ENCODE results near the gene SLC43A1. TPM values are rescaled to one million over a fixed set of nuclear protein-coding genes. Genes with fewer than 3 reads are reported as not detected.
A peak's percentile ranks its signal among the peaks of the same experiment; 100 is the strongest.
"Not testable (repeated sequence)": the region's sequence is repeated elsewhere in the genome, so short reads cannot be mapped to it uniquely, and the experiment has no call there.

The SLC43A1 gene
- total RNA-seq, 8 experiments from 2014 or later: 0.32 to 13.7 (median 2.1) TPM

- H3K27ac ChIP-seq; H3K4me3 ChIP-seq; H3K4me1 ChIP-seq (replicated peaks in 1 of 2); in situ Hi-C loops (cut with MboI; ENCODE audit: low pct_unique_long_range_greater_than_20kb in 2 of 9, low sequenced_read_pairs in 9 of 9, unreplicated experiment in 9 of 9): not testable (repeated sequence)
- ATAC-seq (replicated peaks in 6 of 8): peak in 2 of 8 experiments; percentile 61 to 68
- WGBS, 10 experiments: 37 to 93% (median 64%) methylated on average over 3 to 6 of the region's 9 CpGs; no CpG with 5 or more reads in 5 of the 10 experiments
Observed at GRCh38 chr11:57445122-57445394, 70.4 kb downstream of the SLC43A1 start.

- WGBS, 10 experiments: 2 to 89% (median 80%) methylated on average over 2 to 9 of the region's 9 CpGs
- in situ Hi-C loops (cut with MboI; ENCODE audit: low pct_unique_long_range_greater_than_20kb in 2 of 9, low sequenced_read_pairs in 9 of 9, unreplicated experiment in 9 of 9): no loop called here
- peak in 2 of 8 experiments; percentile 94 for ATAC-seq (replicated peaks in 6 of 8)
- Histone ChIP-seq H3K4me3 (no peak overlapping the region), H3K4me1 (replicated peaks in 1 of 2) (no peaks in the 10 kb centered on the region), H3K27ac (no peak overlapping the region)
Observed at GRCh38 chr11:57444362-57445121, 71.0 kb downstream of the SLC43A1 start.

- no peak for ATAC-seq (replicated peaks in 6 of 8)
- in situ Hi-C loops (cut with MboI; ENCODE audit: low pct_unique_long_range_greater_than_20kb in 2 of 9, low sequenced_read_pairs in 9 of 9, unreplicated experiment in 9 of 9): no loop called here
- WGBS, 10 experiments: 50 to 100% (median 86%) methylated on average over 1 to 3 of the region's 4 CpGs; no CpG with 5 or more reads in 2 of the 10 experiments
- H3K4me3 ChIP-seq: no peak overlapping the region
- no peaks in the 10 kb centered on the region for H3K4me1 ChIP-seq (replicated peaks in 1 of 2)
- no peak overlapping the region for H3K27ac ChIP-seq
Observed at GRCh38 chr11:57440744-57441414, 74.6 kb downstream of the SLC43A1 start.

- Histone ChIP-seq H3K4me3 (no peak overlapping the region), H3K4me1 (replicated peaks in 1 of 2) (no peaks in the 10 kb centered on the region), H3K27ac (no peak overlapping the region)
- in situ Hi-C loops (cut with MboI; ENCODE audit: low pct_unique_long_range_greater_than_20kb in 2 of 9, low sequenced_read_pairs in 9 of 9, unreplicated experiment in 9 of 9): no loop called here
- 40 to 85% (median 71%) methylated on average over 1 to 6 of the region's 6 CpGs; no CpG with 5 or more reads in 3 of the 10 experiments for WGBS, 10 experiments
- ATAC-seq (replicated peaks in 6 of 8): no peak
Observed at GRCh38 chr11:57439786-57440185, 75.7 kb downstream of the SLC43A1 start.

GRCh38 chr11:57438345-57439285 is 76.9 kb downstream of the SLC43A1 start:
- ATAC-seq (replicated peaks in 6 of 8): no peak
- in situ Hi-C loops (cut with MboI; ENCODE audit: low pct_unique_long_range_greater_than_20kb in 2 of 9, low sequenced_read_pairs in 9 of 9, unreplicated experiment in 9 of 9): no loop called here

GRCh38 chr11:57436031-57436430 is 79.5 kb downstream of the SLC43A1 start:
- in situ Hi-C loops (cut with MboI; ENCODE audit: low pct_unique_long_range_greater_than_20kb in 2 of 9, low sequenced_read_pairs in 9 of 9, unreplicated experiment in 9 of 9): no loop called here
- 74 to 100% (median 81%) methylated on average over 1 to 7 of the region's 7 CpGs; no CpG with 5 or more reads in 6 of the 10 experiments for WGBS, 10 experiments
- no peak for ATAC-seq (replicated peaks in 6 of 8)
- Histone ChIP-seq H3K4me3 (no peak overlapping the region), H3K27ac (no peak overlapping the region), H3K4me1 (replicated peaks in 1 of 2) (peaks cover 0 to 3% of the 10 kb centered on the region in 2 donors)

More at GRCh38 chr11:57438345-57439285, 76.9 kb downstream of the SLC43A1 start:
- Histone ChIP-seq H3K27ac (no peak overlapping the region), H3K4me3 (no peak overlapping the region), H3K4me1 (replicated peaks in 1 of 2) (no peaks in the 10 kb centered on the region)
- WGBS, 10 experiments: 65 to 100% (median 93%) methylated on average over 1 to 8 of the region's 12 CpGs; no CpG with 5 or more reads in 1 of the 10 experiments

- in situ Hi-C loops (cut with MboI; ENCODE audit: low pct_unique_long_range_greater_than_20kb in 2 of 9, low sequenced_read_pairs in 9 of 9, unreplicated experiment in 9 of 9): no loop called here
- WGBS, 10 experiments: 50 to 92% (median 77%) methylated on average over 2 to 14 of the region's 15 CpGs; no CpG with 5 or more reads in 1 of the 10 experiments
- Histone ChIP-seq H3K4me3 (no peak overlapping the region), H3K4me1 (replicated peaks in 1 of 2) (peaks cover 0 to 3% of the 10 kb centered on the region in 2 donors), H3K27ac (no peak overlapping the region)
- ATAC-seq (replicated peaks in 6 of 8): peak in 2 of 8 experiments; percentile 33 to 46
Observed at GRCh38 chr11:57434640-57435546, 80.6 kb downstream of the SLC43A1 start.

Other genes starting within 250 kb of the SLC43A1 start
- 100 to 1,000 TPM in 2 of 8 experiments, 10 to 100 TPM in 6; 28.4 to 104 (median 55.4) TPM for gene TNKS1BP1, start 190.8 kb downstream of the SLC43A1 start, total RNA-seq
- gene SSRP1, start 179.8 kb downstream of the SLC43A1 start, total RNA-seq: 100 to 1,000 TPM in 4 of 8 experiments, 10 to 100 TPM in 4; 64.9 to 164 (median 101) TPM
- 100 to 1,000 TPM in 3 of 8 experiments, 10 to 100 TPM in 1, under 1 TPM in 2, not detected in 2; 0.36 to 153 (median 99.5) TPM for gene P2RX3, start 177.3 kb downstream of the SLC43A1 start, total RNA-seq
- not detected for gene PRG3, start 134.6 kb downstream of the SLC43A1 start, total RNA-seq
- gene PRG2, start 125.1 kb downstream of the SLC43A1 start, total RNA-seq: 1 to 10 TPM in 1 of 8 experiments, under 1 TPM in 2, not detected in 5; 0.18 to 1.1 (median 0.29) TPM
- 10 to 100 TPM in 2 of 8 experiments, 1 to 10 TPM in 4, under 1 TPM in 2; 0.43 to 25.8 (median 3.0) TPM for gene SLC43A3, start 88.6 kb downstream of the SLC43A1 start, total RNA-seq
- 10 to 100 TPM in 1 of 8 experiments, 1 to 10 TPM in 6, under 1 TPM in 1; 0.25 to 11.6 (median 5.8) TPM for gene RTN4RL2, start 55.2 kb downstream of the SLC43A1 start, total RNA-seq
- gene TIMM10, start 15.1 kb upstream of the SLC43A1 start, total RNA-seq: 10 to 100 TPM; 28.3 to 86.7 (median 58.9) TPM
- gene SMTNL1, start 21.9 kb upstream of the SLC43A1 start, total RNA-seq: under 1 TPM in 7 of 8 experiments, not detected in 1; 0.25 to 0.60 (median 0.42) TPM
- gene UBE2L6, start 52.0 kb upstream of the SLC43A1 start, total RNA-seq: 100 to 1,000 TPM in 2 of 8 experiments, 10 to 100 TPM in 6; 22.6 to 177 (median 52.5) TPM
- gene SERPING1, start 82.0 kb upstream of the SLC43A1 start, total RNA-seq: 10 to 100 TPM in 4 of 8 experiments, 1 to 10 TPM in 4; 1.7 to 35.1 (median 9.9) TPM
- 10 to 100 TPM in 4 of 8 experiments, 1 to 10 TPM in 4; 3.7 to 13.1 (median 8.8) TPM for gene YPEL4, start 134.2 kb upstream of the SLC43A1 start, total RNA-seq
- 10 to 100 TPM in 7 of 8 experiments, 1 to 10 TPM in 1; 9.9 to 19.0 (median 12.9) TPM for gene CLP1, start 142.1 kb upstream of the SLC43A1 start, total RNA-seq
- gene ZDHHC5, start 152.4 kb upstream of the SLC43A1 start, total RNA-seq: 10 to 100 TPM; 15.2 to 59.5 (median 31.5) TPM
- 10 to 100 TPM; 16.3 to 35.2 (median 29.2) TPM for gene MED19, start 196.5 kb upstream of the SLC43A1 start, total RNA-seq
- gene TMX2, start 196.9 kb upstream of the SLC43A1 start, total RNA-seq: 100 to 1,000 TPM in 4 of 8 experiments, 10 to 100 TPM in 4; 70.0 to 149 (median 105) TPM
- 100 to 1,000 TPM; 113 to 203 (median 149) TPM for gene SELENOH, start 225.8 kb upstream of the SLC43A1 start, total RNA-seq
- gene BTBD18, start 236.1 kb upstream of the SLC43A1 start, total RNA-seq: 1 to 10 TPM in 5 of 8 experiments, under 1 TPM in 3; 0.46 to 6.1 (median 1.1) TPM
- 100 to 1,000 TPM in 2 of 8 experiments, 10 to 100 TPM in 6; 59.5 to 166 (median 86.1) TPM for gene CTNND1, start 246.1 kb upstream of the SLC43A1 start, total RNA-seq

All from motor neuron (in vitro differentiated cells).